Thoracic aorta (tissue), 2 donors: Measurements from ENCODE around the gene SLC6A16. TPM values are rescaled to one million over a fixed set of nuclear protein-coding genes. Genes with fewer than 3 reads are reported as not detected.

Experiments used
- ATAC-seq: fragments of 150-250 bp; one replicate; pipeline ENCODE4 v1.8.0; 2017; ENCODE audit warnings: low read depth; ENCODE audit not compliant: insufficient number of reproducible peaks, low FRiP score
- DNase-seq: peaks from one replicate; pipeline ENCODE4 v3.0.0-alpha.2; 2020; ENCODE audit warnings: low spot score
- H3K27ac ChIP-seq, 2 donors: fragments of 200-600 bp; sonication (generic); 1 replicate in 1 of 2; 2 replicates in 1 of 2; pipeline ENCODE4 v1.5.1; 2016; ENCODE audit warnings: mild to moderate bottlenecking in 2 of 2, moderate library complexity in 2 of 2
- H3K27me3 ChIP-seq: fragments of 200-600 bp; sonication (generic); replicated peaks from 2 replicates; pipeline ENCODE4 v1.6.0; 2016; ENCODE audit warnings: mild to moderate bottlenecking; ENCODE audit not compliant: insufficient read depth
- H3K36me3 ChIP-seq: fragments of 200-600 bp; sonication (generic); one replicate; pipeline ENCODE4 v1.5.1; 2016
- H3K4me1 ChIP-seq, 2 donors: fragments of 200-600 bp; sonication (generic); 1 replicate in 1 of 2; 2 replicates in 1 of 2; pipeline versions ENCODE4 v1.5.1 to v1.6.0; 2016; ENCODE audit warnings: low read depth in 2 of 2, mild to moderate bottlenecking in 1 of 2; ENCODE audit not compliant: control insufficient read depth in 1 of 2
- H3K4me3 ChIP-seq: fragments of 200-600 bp; sonication (generic); 2 replicates; pipeline ENCODE4 v1.5.1; 2016; ENCODE audit warnings: mild to moderate bottlenecking
- H3K9me3 ChIP-seq: fragments of 200-600 bp; sonication (generic); 2 replicates; pipeline ENCODE4 v1.5.1; 2016
- CTCF ChIP-seq: fragments of 200-600 bp; sonication (generic); IDR thresholded peaks from one replicate; pipeline ENCODE4 v1.5.1; 2019; ENCODE audit warnings: antibody characterized with exemption
- total RNA-seq, 2 donors: library from RNA; depleted of rRNA; stranded (reverse); fragments of >200 nt; gene quantifications; one replicate each; pipeline versions ENCODE4 v1.1.0 to v1.2.3, GENCODE V29; 2016

Gene SLC6A16
- total RNA-seq, 2 donors from 2014 or later: 2.4 to 2.8 TPM

GRCh38 chr19:49364083-49364737, 39.2 kb upstream of the SLC6A16 start:
- peaks cover 6% of the 10 kb centered on the region for H3K9me3 ChIP-seq
- H3K27me3 ChIP-seq: no peaks in the 10 kb centered on the region
- peak overlapping the region in 1 of 2 donors; percentile 89 for H3K27ac ChIP-seq
- peaks cover 1% of the 10 kb centered on the region for H3K36me3 ChIP-seq
- H3K4me1 ChIP-seq: peaks cover 4 to 6% of the 10 kb centered on the region in 2 donors
- peak overlapping the region; percentile 86 for H3K4me3 ChIP-seq
- no peak for TF ChIP-seq CTCF
- no peak for DNase-seq
- no peak for ATAC-seq

- Histone ChIP-seq H3K27me3 (no peaks in the 10 kb centered on the region), H3K4me1 (peaks cover 4 to 6% of the 10 kb centered on the region in 2 donors), H3K4me3 (peak within 1 kb of the TSS; percentile 86), H3K9me3 (no peaks in the 10 kb centered on the region), H3K36me3 (peaks cover 6% of the 10 kb centered on the region), H3K27ac (peak within 1 kb of the TSS; percentile 88 to 89)
- ATAC-seq (peak; percentile 97), DNase-seq (peak; percentile 99)
- no peak for TF ChIP-seq CTCF
These were observed 38.5 kb upstream of the SLC6A16 start, which contains the start of gene DKKL1 for GRCh38 chr19:49363268-49364082. Gene DKKL1, plus strand, starts transcription at chr19:49363877. Its CDS starts 122 bp downstream, at chr19:49363999.

GRCh38 chr19:49362929-49363267, 37.9 kb upstream of the SLC6A16 start:
- Histone ChIP-seq H3K36me3 (peaks cover 6% of the 10 kb centered on the region), H3K27ac (peak overlapping the region; percentile 88 to 89), H3K4me1 (peaks cover 4 to 6% of the 10 kb centered on the region in 2 donors), H3K27me3 (no peaks in the 10 kb centered on the region), H3K4me3 (peak overlapping the region; percentile 86), H3K9me3 (no peaks in the 10 kb centered on the region)
- no peak for DNase-seq
- TF ChIP-seq CTCF: no peak
- peak; percentile 14 for ATAC-seq

- H3K27me3 ChIP-seq: no peaks in the 10 kb centered on the region
- DNase-seq (no peak), ATAC-seq (no peak)
- H3K36me3 ChIP-seq: peaks cover 6% of the 10 kb centered on the region
- peaks cover 4 to 6% of the 10 kb centered on the region in 2 donors for H3K4me1 ChIP-seq
- peak within 1 kb of the TSS; percentile 88 to 89 for H3K27ac ChIP-seq
- H3K9me3 ChIP-seq: no peaks in the 10 kb centered on the region
- no peak for TF ChIP-seq CTCF
- H3K4me3 ChIP-seq: peak within 1 kb of the TSS; percentile 86
These were observed 37.3 kb upstream of the SLC6A16 start, which contains the start of gene TEAD2 for GRCh38 chr19:49362048-49362928. Gene TEAD2, minus strand, starts transcription at chr19:49362416. Its CDS starts 2,341 bp downstream, at chr19:49360075.
